ENCODE data around the gene CHAF1A.

Gene CHAF1A

DNA sequence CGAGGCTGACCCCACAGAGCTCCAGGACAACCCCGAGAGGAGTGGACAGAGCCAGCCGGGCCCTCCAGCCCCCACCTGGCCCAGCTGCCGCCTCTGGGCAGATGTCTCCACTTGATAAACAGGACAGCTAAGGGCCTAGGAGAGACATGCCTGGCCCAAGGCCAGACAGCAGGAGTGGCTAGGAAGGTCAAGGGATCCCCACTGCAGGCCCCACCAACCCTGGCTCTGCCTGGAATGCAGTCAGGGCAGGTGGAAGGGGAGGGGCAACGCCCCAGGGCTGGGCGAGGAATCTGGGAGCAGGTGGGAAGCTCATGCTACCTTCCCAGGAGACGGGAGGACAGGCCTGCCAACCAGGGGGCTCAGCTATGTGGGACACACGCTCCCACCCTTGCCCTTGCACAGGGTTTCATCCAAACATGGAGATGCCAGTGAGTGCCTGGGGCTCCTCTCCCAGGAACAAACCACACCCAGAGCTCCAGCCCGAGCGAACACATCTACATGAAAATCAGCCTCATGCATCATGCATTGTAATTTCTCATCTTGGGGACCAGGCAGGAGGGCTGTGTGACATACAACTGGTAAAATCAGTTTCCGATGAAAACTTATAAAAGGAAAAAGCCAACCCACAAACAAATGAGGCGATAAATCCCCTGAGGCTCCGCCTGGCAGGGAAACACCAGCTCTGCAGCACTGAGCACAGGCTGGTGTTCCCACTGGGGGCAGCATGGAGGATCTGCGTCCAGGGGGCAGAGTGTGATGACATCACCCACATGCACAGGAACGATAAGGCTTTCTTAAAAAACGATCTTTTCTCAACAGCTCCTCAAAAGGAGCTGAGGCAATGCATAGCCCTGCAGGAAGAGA, 27.0 kb upstream of the CHAF1A start (continued):
- no peak for TF ChIP-seq ZNF138 (tag by site-specific recombination; IDR thresholded peaks at IDR 0.05; ENCODE audit: borderline replicate concordance)
- TF ChIP-seq ZNF561 (tag by site-specific recombination; IDR thresholded peaks at IDR 0.05; ENCODE audit: borderline replicate concordance): peak; percentile 53; the same call in 1 of the 2 replicates
- TF ChIP-seq, protein P1, sequence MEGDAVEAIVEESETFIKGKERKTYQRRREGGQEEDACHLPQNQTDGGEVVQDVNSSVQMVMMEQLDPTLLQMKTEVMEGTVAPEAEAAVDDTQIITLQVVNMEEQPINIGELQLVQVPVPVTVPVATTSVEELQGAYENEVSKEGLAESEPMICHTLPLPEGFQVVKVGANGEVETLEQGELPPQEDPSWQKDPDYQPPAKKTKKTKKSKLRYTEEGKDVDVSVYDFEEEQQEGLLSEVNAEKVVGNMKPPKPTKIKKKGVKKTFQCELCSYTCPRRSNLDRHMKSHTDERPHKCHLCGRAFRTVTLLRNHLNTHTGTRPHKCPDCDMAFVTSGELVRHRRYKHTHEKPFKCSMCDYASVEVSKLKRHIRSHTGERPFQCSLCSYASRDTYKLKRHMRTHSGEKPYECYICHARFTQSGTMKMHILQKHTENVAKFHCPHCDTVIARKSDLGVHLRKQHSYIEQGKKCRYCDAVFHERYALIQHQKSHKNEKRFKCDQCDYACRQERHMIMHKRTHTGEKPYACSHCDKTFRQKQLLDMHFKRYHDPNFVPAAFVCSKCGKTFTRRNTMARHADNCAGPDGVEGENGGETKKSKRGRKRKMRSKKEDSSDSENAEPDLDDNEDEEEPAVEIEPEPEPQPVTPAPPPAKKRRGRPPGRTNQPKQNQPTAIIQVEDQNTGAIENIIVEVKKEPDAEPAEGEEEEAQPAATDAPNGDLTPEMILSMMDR (tag by site-specific recombination; IDR thresholded peaks at IDR 0.05): peak; percentile 88
- TF ChIP-seq ZNF24 (tag by site-specific recombination; IDR thresholded peaks at IDR 0.05): no peak
- TF ChIP-seq GLI4 (tag by site-specific recombination; IDR thresholded peaks at IDR 0.05): no peak
- TF ChIP-seq, protein P2, sequence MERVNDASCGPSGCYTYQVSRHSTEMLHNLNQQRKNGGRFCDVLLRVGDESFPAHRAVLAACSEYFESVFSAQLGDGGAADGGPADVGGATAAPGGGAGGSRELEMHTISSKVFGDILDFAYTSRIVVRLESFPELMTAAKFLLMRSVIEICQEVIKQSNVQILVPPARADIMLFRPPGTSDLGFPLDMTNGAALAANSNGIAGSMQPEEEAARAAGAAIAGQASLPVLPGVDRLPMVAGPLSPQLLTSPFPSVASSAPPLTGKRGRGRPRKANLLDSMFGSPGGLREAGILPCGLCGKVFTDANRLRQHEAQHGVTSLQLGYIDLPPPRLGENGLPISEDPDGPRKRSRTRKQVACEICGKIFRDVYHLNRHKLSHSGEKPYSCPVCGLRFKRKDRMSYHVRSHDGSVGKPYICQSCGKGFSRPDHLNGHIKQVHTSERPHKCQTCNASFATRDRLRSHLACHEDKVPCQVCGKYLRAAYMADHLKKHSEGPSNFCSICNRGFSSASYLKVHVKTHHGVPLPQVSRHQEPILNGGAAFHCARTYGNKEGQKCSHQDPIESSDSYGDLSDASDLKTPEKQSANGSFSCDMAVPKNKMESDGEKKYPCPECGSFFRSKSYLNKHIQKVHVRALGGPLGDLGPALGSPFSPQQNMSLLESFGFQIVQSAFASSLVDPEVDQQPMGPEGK (tag by site-specific recombination; IDR thresholded peaks at IDR 0.05): peak; percentile 93
- TF ChIP-seq ZFP37 (tag by site-specific recombination; IDR thresholded peaks at IDR 0.05): no peak
- TF ChIP-seq ZNF426 (tag by site-specific recombination; IDR thresholded peaks at IDR 0.05): no peak
- no peak for TF ChIP-seq ZNF394 (tag by site-specific recombination; IDR thresholded peaks at IDR 0.05; ENCODE audit: borderline replicate concordance)
- peak; percentile 74 for TF ChIP-seq ZNF600 (tag by site-specific recombination; IDR thresholded peaks at IDR 0.05)
- no peak for TF ChIP-seq ZNF670 (tag by site-specific recombination; IDR thresholded peaks at IDR 0.05; ENCODE audit: low read depth)
- no peak for TF ChIP-seq HOXA7 (CRISPR knock-in tag; IDR thresholded peaks at IDR 0.05; ENCODE audit: borderline replicate concordance)
- TF ChIP-seq, protein P3, sequence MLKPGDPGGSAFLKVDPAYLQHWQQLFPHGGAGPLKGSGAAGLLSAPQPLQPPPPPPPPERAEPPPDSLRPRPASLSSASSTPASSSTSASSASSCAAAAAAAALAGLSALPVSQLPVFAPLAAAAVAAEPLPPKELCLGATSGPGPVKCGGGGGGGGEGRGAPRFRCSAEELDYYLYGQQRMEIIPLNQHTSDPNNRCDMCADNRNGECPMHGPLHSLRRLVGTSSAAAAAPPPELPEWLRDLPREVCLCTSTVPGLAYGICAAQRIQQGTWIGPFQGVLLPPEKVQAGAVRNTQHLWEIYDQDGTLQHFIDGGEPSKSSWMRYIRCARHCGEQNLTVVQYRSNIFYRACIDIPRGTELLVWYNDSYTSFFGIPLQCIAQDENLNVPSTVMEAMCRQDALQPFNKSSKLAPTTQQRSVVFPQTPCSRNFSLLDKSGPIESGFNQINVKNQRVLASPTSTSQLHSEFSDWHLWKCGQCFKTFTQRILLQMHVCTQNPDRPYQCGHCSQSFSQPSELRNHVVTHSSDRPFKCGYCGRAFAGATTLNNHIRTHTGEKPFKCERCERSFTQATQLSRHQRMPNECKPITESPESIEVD (tag by site-specific recombination; IDR thresholded peaks at IDR 0.05): peak; percentile 96
- TF ChIP-seq, protein P4, sequence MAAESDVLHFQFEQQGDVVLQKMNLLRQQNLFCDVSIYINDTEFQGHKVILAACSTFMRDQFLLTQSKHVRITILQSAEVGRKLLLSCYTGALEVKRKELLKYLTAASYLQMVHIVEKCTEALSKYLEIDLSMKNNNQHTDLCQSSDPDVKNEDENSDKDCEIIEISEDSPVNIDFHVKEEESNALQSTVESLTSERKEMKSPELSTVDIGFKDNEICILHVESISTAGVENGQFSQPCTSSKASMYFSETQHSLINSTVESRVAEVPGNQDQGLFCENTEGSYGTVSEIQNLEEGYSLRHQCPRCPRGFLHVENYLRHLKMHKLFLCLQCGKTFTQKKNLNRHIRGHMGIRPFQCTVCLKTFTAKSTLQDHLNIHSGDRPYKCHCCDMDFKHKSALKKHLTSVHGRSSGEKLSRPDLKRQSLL (tag by site-specific recombination; IDR thresholded peaks at IDR 0.05): no peak
- no peak for TF ChIP-seq ZNF791 (tag by site-specific recombination; IDR thresholded peaks at IDR 0.05)
- TF ChIP-seq ZNF626 (tag by site-specific recombination; IDR thresholded peaks at IDR 0.05): no peak
- no peak for TF ChIP-seq ZNF140 (tag by site-specific recombination; IDR thresholded peaks at IDR 0.05)
- TF ChIP-seq ZBTB7A (tag by site-specific recombination; IDR thresholded peaks at IDR 0.05; ENCODE audit: low read depth): no peak
- TF ChIP-seq, protein P5, sequence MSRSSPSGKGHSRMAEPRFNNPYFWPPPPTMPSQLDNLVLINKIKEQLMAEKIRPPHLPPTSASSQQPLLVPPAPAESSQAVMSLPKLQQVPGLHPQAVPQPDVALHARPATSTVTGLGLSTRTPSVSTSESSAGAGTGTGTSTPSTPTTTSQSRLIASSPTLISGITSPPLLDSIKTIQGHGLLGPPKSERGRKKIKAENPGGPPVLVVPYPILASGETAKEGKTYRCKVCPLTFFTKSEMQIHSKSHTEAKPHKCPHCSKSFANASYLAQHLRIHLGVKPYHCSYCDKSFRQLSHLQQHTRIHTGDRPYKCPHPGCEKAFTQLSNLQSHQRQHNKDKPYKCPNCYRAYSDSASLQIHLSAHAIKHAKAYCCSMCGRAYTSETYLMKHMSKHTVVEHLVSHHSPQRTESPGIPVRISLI (tag by site-specific recombination; IDR thresholded peaks at IDR 0.05): 0 out of 2 replicates have a peak, but pooled peaks have one; percentile 14
- no peak for TF ChIP-seq ZNF658 (tag by site-specific recombination; IDR thresholded peaks at IDR 0.05)
- TF ChIP-seq ZSCAN16 (tag by site-specific recombination; IDR thresholded peaks at IDR 0.05): no peak
- no peak for TF ChIP-seq ZNF843 (tag by site-specific recombination; IDR thresholded peaks at IDR 0.05)
- peak; percentile 92 for TF ChIP-seq ZNF629 (tag by site-specific recombination; IDR thresholded peaks at IDR 0.05)
- TF ChIP-seq GLIS2 (tag by site-specific recombination; IDR thresholded peaks at IDR 0.05): peak; percentile 72
- TF ChIP-seq, protein P6, sequence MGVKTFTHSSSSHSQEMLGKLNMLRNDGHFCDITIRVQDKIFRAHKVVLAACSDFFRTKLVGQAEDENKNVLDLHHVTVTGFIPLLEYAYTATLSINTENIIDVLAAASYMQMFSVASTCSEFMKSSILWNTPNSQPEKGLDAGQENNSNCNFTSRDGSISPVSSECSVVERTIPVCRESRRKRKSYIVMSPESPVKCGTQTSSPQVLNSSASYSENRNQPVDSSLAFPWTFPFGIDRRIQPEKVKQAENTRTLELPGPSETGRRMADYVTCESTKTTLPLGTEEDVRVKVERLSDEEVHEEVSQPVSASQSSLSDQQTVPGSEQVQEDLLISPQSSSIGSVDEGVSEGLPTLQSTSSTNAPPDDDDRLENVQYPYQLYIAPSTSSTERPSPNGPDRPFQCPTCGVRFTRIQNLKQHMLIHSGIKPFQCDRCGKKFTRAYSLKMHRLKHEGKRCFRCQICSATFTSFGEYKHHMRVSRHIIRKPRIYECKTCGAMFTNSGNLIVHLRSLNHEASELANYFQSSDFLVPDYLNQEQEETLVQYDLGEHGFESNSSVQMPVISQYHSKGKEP (tag by site-specific recombination; IDR thresholded peaks at IDR 0.05): no peak; the same call in 1 of the 2 replicates
- TF ChIP-seq, protein P7, sequence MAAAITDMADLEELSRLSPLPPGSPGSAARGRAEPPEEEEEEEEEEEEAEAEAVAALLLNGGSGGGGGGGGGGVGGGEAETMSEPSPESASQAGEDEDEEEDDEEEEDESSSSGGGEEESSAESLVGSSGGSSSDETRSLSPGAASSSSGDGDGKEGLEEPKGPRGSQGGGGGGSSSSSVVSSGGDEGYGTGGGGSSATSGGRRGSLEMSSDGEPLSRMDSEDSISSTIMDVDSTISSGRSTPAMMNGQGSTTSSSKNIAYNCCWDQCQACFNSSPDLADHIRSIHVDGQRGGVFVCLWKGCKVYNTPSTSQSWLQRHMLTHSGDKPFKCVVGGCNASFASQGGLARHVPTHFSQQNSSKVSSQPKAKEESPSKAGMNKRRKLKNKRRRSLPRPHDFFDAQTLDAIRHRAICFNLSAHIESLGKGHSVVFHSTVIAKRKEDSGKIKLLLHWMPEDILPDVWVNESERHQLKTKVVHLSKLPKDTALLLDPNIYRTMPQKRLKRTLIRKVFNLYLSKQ (tag by site-specific recombination; IDR thresholded peaks at IDR 0.05; ENCODE audit: borderline replicate concordance): no peak
- no peak for TF ChIP-seq ZNF302 (tag by site-specific recombination; IDR thresholded peaks at IDR 0.05; ENCODE audit: low read depth)
- no peak for TF ChIP-seq ZNF621 (tag by site-specific recombination; IDR thresholded peaks at IDR 0.05)
- no peak for TF ChIP-seq ZNF677 (tag by site-specific recombination; IDR thresholded peaks at IDR 0.05)

Measured in HEK293 (cell line).